ENCODE results near the gene FAM151A.

DNA sequence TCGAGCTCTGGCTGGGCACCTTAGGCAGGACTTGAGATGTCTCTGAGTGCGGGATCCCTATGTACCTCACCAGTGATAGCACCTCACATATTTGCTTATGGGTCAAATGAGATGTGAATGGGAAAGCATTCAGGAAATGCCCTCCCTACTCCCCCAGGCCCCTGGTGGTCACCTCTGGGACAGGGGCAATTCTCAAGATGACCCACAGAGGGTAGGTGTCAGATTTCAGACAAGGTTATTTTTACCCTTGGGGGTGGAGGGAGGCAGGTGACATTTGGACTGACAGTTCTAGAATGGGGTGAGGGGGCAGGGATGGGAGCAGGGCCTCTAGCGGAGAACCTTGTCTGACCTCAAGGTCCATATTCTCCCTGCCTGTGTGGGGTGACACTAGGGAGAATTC lies 48.2 kb downstream of the FAM151A start:
- TF ChIP-seq, protein P1, sequence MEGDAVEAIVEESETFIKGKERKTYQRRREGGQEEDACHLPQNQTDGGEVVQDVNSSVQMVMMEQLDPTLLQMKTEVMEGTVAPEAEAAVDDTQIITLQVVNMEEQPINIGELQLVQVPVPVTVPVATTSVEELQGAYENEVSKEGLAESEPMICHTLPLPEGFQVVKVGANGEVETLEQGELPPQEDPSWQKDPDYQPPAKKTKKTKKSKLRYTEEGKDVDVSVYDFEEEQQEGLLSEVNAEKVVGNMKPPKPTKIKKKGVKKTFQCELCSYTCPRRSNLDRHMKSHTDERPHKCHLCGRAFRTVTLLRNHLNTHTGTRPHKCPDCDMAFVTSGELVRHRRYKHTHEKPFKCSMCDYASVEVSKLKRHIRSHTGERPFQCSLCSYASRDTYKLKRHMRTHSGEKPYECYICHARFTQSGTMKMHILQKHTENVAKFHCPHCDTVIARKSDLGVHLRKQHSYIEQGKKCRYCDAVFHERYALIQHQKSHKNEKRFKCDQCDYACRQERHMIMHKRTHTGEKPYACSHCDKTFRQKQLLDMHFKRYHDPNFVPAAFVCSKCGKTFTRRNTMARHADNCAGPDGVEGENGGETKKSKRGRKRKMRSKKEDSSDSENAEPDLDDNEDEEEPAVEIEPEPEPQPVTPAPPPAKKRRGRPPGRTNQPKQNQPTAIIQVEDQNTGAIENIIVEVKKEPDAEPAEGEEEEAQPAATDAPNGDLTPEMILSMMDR (conservative IDR thresholded peaks at IDR 0.05): no peak
- TF ChIP-seq ZFX (IDR thresholded peaks at IDR 0.05): no peak

All from C4-2B (cell line).